Measurements from ENCODE around the gene INTS11. TPM values are rescaled to one million over a fixed set of nuclear protein-coding genes. Genes with fewer than 3 reads are reported as not detected.

INTS11 gene
- total and polyA plus RNA-seq, 10 of the 15 experiments (the other 5 are each of a cell fraction or from before 2014, with no cell fraction given): 2.5 to 117 (median 77.7) TPM

DNA sequence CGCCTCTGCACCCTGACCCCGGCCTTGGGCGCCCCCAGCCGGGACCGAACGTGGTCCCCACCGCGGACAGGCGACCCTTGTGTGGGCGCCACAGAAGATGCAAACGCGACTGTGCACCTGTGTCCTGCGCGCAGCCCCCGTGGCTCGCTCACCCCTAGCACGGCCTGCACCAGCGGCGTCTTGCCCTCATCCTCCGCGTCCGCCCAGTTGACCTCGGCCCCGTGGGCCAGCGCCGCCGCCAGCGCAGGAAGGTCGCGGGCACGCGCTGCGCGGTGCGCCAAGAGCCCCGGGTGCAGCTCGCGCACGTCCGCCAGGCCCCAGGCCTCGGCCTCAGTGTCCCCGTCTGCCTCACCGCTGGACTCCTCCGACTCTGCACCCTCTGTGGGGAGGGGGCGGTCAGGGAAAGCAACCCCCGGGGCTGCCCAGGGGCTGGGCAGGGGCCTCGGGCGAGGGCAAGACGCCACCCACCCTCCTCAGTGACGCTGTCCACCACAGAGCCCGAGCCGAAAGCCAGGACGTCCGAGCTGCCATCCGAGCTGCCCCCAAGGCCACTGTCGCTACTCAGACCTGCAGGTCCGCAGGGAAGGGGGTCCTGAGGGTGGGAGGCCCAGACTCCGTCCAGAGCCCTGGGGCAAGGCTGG, 30.1 kb downstream of the INTS11 start:
- Histone ChIP-seq H3K27me3 (replicated peaks in 1 of 2; ENCODE audit: control insufficient read depth in 2 of 2, insufficient read depth in 2 of 2, low read length in 1 of 2) (no peaks in the 10 kb centered on the region), H3K4me2 (ENCODE audit: control insufficient read depth, insufficient read depth) (no peak overlapping the region), H3K79me2 (ENCODE audit: control insufficient read depth, insufficient read depth, low read length) (no peaks in the 10 kb centered on the region), H3K4me3 (no peak overlapping the region), H4K20me1 (ENCODE audit: control insufficient read depth, insufficient read depth) (no peaks in the 10 kb centered on the region), H3K36me3 (ENCODE audit: control insufficient read depth in 2 of 2, insufficient read depth in 2 of 2, low read length in 1 of 2) (no peaks in the 10 kb centered on the region), H3K9me3 (replicated peaks; ENCODE audit: control insufficient read depth, insufficient read depth, low read length) (no peaks in the 10 kb centered on the region), H3K4me1 (ENCODE audit: control insufficient read depth, insufficient read depth, low read length) (no peaks in the 10 kb centered on the region), H3K9ac (ENCODE audit: control insufficient read depth, insufficient read depth, low read length) (no peak overlapping the region), H3K27ac (ENCODE audit: control insufficient read depth, insufficient read depth) (no peak overlapping the region), H2AFZ (ENCODE audit: control insufficient read depth, low read depth, low read length) (no peak overlapping the region)
- RAD21 ChIA-PET (ENCODE audit: unreplicated experiment): no interaction called here
- BruUV-seq (replicated peaks): no TSS peak
- ATAC-seq (no peak), FAIRE-seq (no peak), DNase-seq (ENCODE audit: low read depth, low spot score) (no peak)
- 98% methylated on average over 48 of the region's 58 CpGs for WGBS (ENCODE audit: insufficient coverage, insufficient replicate concordance, low lambda C conversion rate, missing lambda C conversion rate)
- TF ChIP-seq, protein P1, sequence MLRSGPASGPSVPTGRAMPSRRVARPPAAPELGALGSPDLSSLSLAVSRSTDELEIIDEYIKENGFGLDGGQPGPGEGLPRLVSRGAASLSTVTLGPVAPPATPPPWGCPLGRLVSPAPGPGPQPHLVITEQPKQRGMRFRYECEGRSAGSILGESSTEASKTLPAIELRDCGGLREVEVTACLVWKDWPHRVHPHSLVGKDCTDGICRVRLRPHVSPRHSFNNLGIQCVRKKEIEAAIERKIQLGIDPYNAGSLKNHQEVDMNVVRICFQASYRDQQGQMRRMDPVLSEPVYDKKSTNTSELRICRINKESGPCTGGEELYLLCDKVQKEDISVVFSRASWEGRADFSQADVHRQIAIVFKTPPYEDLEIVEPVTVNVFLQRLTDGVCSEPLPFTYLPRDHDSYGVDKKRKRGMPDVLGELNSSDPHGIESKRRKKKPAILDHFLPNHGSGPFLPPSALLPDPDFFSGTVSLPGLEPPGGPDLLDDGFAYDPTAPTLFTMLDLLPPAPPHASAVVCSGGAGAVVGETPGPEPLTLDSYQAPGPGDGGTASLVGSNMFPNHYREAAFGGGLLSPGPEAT (IDR thresholded peaks at IDR 0.05; ENCODE audit: low read depth): no peak
- TF ChIP-seq DPF2 (IDR thresholded peaks at IDR 0.05) (no peak), PML (IDR thresholded peaks at IDR 0.05; ENCODE audit: low read length) (no peak), NR2C1 (IDR thresholded peaks at IDR 0.05) (no peak)
- TF ChIP-seq, protein P2, sequence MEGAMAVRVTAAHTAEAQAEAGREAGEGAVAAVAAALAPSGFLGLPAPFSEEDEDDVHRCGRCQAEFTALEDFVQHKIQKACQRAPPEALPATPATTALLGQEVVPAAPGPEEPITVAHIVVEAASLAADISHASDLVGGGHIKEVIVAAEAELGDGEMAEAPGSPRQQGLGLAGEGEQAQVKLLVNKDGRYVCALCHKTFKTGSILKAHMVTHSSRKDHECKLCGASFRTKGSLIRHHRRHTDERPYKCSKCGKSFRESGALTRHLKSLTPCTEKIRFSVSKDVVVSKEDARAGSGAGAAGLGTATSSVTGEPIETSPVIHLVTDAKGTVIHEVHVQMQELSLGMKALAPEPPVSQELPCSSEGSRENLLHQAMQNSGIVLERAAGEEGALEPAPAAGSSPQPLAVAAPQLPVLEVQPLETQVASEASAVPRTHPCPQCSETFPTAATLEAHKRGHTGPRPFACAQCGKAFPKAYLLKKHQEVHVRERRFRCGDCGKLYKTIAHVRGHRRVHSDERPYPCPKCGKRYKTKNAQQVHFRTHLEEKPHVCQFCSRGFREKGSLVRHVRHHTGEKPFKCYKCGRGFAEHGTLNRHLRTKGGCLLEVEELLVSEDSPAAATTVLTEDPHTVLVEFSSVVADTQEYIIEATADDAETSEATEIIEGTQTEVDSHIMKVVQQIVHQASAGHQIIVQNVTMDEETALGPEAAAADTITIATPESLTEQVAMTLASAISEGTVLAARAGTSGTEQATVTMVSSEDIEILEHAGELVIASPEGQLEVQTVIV (IDR thresholded peaks at IDR 0.05; ENCODE audit: borderline replicate concordance, partially characterized antibody): no peak
- TF ChIP-seq, protein P3, sequence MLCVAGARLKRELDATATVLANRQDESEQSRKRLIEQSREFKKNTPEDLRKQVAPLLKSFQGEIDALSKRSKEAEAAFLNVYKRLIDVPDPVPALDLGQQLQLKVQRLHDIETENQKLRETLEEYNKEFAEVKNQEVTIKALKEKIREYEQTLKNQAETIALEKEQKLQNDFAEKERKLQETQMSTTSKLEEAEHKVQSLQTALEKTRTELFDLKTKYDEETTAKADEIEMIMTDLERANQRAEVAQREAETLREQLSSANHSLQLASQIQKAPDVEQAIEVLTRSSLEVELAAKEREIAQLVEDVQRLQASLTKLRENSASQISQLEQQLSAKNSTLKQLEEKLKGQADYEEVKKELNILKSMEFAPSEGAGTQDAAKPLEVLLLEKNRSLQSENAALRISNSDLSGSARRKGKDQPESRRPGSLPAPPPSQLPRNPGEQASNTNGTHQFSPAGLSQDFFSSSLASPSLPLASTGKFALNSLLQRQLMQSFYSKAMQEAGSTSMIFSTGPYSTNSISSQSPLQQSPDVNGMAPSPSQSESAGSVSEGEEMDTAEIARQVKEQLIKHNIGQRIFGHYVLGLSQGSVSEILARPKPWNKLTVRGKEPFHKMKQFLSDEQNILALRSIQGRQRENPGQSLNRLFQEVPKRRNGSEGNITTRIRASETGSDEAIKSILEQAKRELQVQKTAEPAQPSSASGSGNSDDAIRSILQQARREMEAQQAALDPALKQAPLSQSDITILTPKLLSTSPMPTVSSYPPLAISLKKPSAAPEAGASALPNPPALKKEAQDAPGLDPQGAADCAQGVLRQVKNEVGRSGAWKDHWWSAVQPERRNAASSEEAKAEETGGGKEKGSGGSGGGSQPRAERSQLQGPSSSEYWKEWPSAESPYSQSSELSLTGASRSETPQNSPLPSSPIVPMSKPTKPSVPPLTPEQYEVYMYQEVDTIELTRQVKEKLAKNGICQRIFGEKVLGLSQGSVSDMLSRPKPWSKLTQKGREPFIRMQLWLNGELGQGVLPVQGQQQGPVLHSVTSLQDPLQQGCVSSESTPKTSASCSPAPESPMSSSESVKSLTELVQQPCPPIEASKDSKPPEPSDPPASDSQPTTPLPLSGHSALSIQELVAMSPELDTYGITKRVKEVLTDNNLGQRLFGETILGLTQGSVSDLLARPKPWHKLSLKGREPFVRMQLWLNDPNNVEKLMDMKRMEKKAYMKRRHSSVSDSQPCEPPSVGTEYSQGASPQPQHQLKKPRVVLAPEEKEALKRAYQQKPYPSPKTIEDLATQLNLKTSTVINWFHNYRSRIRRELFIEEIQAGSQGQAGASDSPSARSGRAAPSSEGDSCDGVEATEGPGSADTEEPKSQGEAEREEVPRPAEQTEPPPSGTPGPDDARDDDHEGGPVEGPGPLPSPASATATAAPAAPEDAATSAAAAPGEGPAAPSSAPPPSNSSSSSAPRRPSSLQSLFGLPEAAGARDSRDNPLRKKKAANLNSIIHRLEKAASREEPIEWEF (IDR thresholded peaks at IDR 0.05; ENCODE audit: insufficient replicate concordance, low read depth, low read length): no peak
- in situ Hi-C loops (cut with MboI): no loop called here
- SMC1A ChIA-PET (ENCODE audit: uncharacterized antibody, unreplicated experiment): no interaction called here
- intact Hi-C loops (cut with micrococcal nuclease; ENCODE audit: unreplicated experiment): no loop called here
- CTCF ChIA-PET: no interaction called here
- POLR2A ChIA-PET: no interaction called here
